Neural cell (in vitro differentiated cells): ENCODE measurements around the gene NHERF2. TPM values are rescaled to one million over a fixed set of nuclear protein-coding genes. Genes with fewer than 3 reads are reported as not detected.
A peak's percentile ranks its signal among the peaks of the same experiment; 100 is the strongest.

Source experiments
- H2AFZ ChIP-seq: fragments of 200-600, 300-800 bp; sonication (generic), shearing (Covaris generic); 2 replicates; pipeline ENCODE4 v1.6.0; 2014; ENCODE audit warnings: low read depth, mild to moderate bottlenecking, antibody characterized with exemption, low read length, moderate library complexity
- H3F3A ChIP-seq: fragments of 200-600 bp; shearing (Covaris generic); 2 replicates; pipeline ENCODE4 v1.6.1; 2016; ENCODE audit warnings: mild to moderate bottlenecking, moderate library complexity, mixed read lengths, antibody characterized with exemption, low read length; ENCODE audit not compliant: insufficient read depth, poor library complexity, severe bottlenecking
- H3K27ac ChIP-seq: fragments of 200-600, 300-800 bp; sonication (generic), shearing (Covaris generic); 2 replicates; pipeline ENCODE4 v1.5.1; 2014; ENCODE audit warnings: mild to moderate bottlenecking, low read length, moderate library complexity
- H3K27me3 ChIP-seq: fragments of 300-800, 200-600 bp; sonication (generic), shearing (Covaris generic); 2 replicates; pipeline ENCODE4 v1.6.0; 2014; ENCODE audit warnings: mild to moderate bottlenecking, low read depth, low read length, moderate library complexity; ENCODE audit not compliant: insufficient read depth
- H3K36me3 ChIP-seq: fragments of 300-800, 200-600 bp; sonication (generic), shearing (Covaris generic); 2 replicates; pipeline ENCODE4 v1.5.1; 2014; ENCODE audit warnings: mild to moderate bottlenecking, antibody characterized with exemption, low read length, moderate library complexity; ENCODE audit not compliant: insufficient read depth
- H3K4me2 ChIP-seq: fragments of 300-800, 200-600 bp; sonication (generic), shearing (Covaris generic); 2 replicates; pipeline ENCODE4 v1.6.0; 2014; ENCODE audit warnings: mild to moderate bottlenecking, low read length
- H3K4me3 ChIP-seq: fragments of 300-800, 200-600 bp; sonication (generic), shearing (Covaris generic); 2 replicates; pipeline ENCODE4 v1.5.1; 2014; ENCODE audit warnings: mild to moderate bottlenecking, low read length, moderate library complexity
- H3K79me2 ChIP-seq: fragments of 200-600 bp; shearing (Covaris generic); replicated peaks from 2 replicates; pipeline ENCODE4 v1.6.0; 2014; ENCODE audit warnings: mild to moderate bottlenecking, low read length, moderate library complexity; ENCODE audit not compliant: insufficient read depth
- H3K9ac ChIP-seq: fragments of 300-800, 200-600 bp; sonication (generic), shearing (Covaris generic); 2 replicates; pipeline ENCODE4 v1.6.1; 2016; ENCODE audit warnings: mild to moderate bottlenecking, low read length, mixed read lengths
- H3K9me2 ChIP-seq: fragments of 200-600 bp; shearing (Covaris generic); 2 replicates; pipeline ENCODE4 v1.6.1; 2016; ENCODE audit warnings: mild to moderate bottlenecking, low read length, mixed read lengths; ENCODE audit not compliant: insufficient read depth
- H3K9me3 ChIP-seq: fragments of 200-600, 300-800 bp; sonication (generic), shearing (Covaris generic); 2 replicates; pipeline ENCODE4 v1.6.1; 2016; ENCODE audit warnings: mild to moderate bottlenecking, mixed run types, low read length, moderate library complexity, mixed read lengths
- H4K20me1 ChIP-seq: fragments of 200-600 bp; shearing (Covaris generic); 2 replicates; pipeline ENCODE4 v1.6.1; 2016; ENCODE audit warnings: mild to moderate bottlenecking, mixed run types; ENCODE audit not compliant: insufficient read depth
- CTCF ChIP-seq: fragments of 450-650 bp; IDR thresholded peaks from 2 replicates; pipeline ENCODE4 v1.5.1; 2014; ENCODE audit warnings: antibody characterized with exemption, mild to moderate bottlenecking, moderate library complexity; ENCODE audit not compliant: poor library complexity, severe bottlenecking
- EP300 ChIP-seq: fragments of 450-650 bp; conservative IDR thresholded peaks from 2 replicates; pipeline ENCODE4 v1.6.1; 2014; ENCODE audit warnings: antibody characterized with exemption, mild to moderate bottlenecking, moderate library complexity; ENCODE audit not compliant: poor library complexity, severe bottlenecking
- EZH2 ChIP-seq: fragments of 200-600, 300-800 bp; shearing (Covaris generic), sonication (generic); IDR thresholded peaks from 2 replicates; pipeline ENCODE4 v1.6.1; 2014; ENCODE audit warnings: antibody characterized with exemption, low read length, borderline replicate concordance, mild to moderate bottlenecking; ENCODE audit not compliant: insufficient read depth, poor library complexity, severe bottlenecking
- MXI1 ChIP-seq: fragments of 450-650 bp; conservative IDR thresholded peaks from 2 replicates; pipeline ENCODE4 v1.6.1; 2014; ENCODE audit warnings: antibody characterized with exemption, mild to moderate bottlenecking; ENCODE audit not compliant: poor library complexity, severe bottlenecking
- POLR2AphosphoS5 ChIP-seq: IDR thresholded peaks from 2 replicates; pipeline ENCODE4 v1.6.1; 2012
- RAD21 ChIP-seq: fragments of 450-650 bp; conservative IDR thresholded peaks from 2 replicates; pipeline ENCODE4 v1.6.1; 2014; ENCODE audit warnings: antibody characterized with exemption, mild to moderate bottlenecking, moderate library complexity
- REST ChIP-seq: IDR thresholded peaks from 2 replicates; pipeline ENCODE4 v1.6.1; 2012; ENCODE audit warnings: borderline replicate concordance
- SMC3 ChIP-seq: fragments of 450-650 bp; conservative IDR thresholded peaks from 2 replicates; pipeline ENCODE4 v1.6.1; 2014; ENCODE audit warnings: antibody characterized with exemption, mild to moderate bottlenecking, moderate library complexity; ENCODE audit not compliant: poor library complexity
- TAF1 ChIP-seq: IDR thresholded peaks from 2 replicates; pipeline ENCODE4 v1.6.1; 2012; ENCODE audit warnings: low read depth
- polyA plus RNA-seq: library from polyadenylated mRNA; depleted of rRNA; stranded (reverse); fragments of >200 nt; gene quantifications from 2 replicates; pipeline ENCODE4 v1.2.3, GENCODE V29; 2014

The NHERF2 gene
- polyA plus RNA-seq, 1 donor from 2014 or later: 3.4 TPM

- no peaks in the 10 kb centered on the region for H3F3A ChIP-seq
- H3K9me2 ChIP-seq: no peaks in the 10 kb centered on the region
- H2AFZ ChIP-seq: no peak overlapping the region
- no peaks in the 10 kb centered on the region for H3K9me3 ChIP-seq
- H3K79me2 ChIP-seq: no peaks in the 10 kb centered on the region
- no peaks in the 10 kb centered on the region for H3K36me3 ChIP-seq
- peaks cover 24% of the 10 kb centered on the region for H3K27me3 ChIP-seq
- H3K4me2 ChIP-seq: no peak overlapping the region
- peak overlapping the region; percentile 63 for H3K4me3 ChIP-seq
- no peak overlapping the region for H3K27ac ChIP-seq
- no peak overlapping the region for H3K9ac ChIP-seq
- H4K20me1 ChIP-seq: no peaks in the 10 kb centered on the region
- no peak for TF ChIP-seq TAF1
- TF ChIP-seq CTCF: no peak
- no peak for TF ChIP-seq EP300
- TF ChIP-seq MXI1: no peak
- TF ChIP-seq REST: no peak
- no peak for TF ChIP-seq SMC3
- no peak for TF ChIP-seq RAD21
- no peak for TF ChIP-seq POLR2AphosphoS5
- TF ChIP-seq EZH2: no peak
These were observed 1.4 kb downstream of the NHERF2 start for GRCh38 chr16:2028146-2028545.

- Histone ChIP-seq H3K27ac (no peak overlapping the region), H3K79me2 (no peaks in the 10 kb centered on the region), H3K9me2 (no peaks in the 10 kb centered on the region), H3K4me2 (no peak overlapping the region), H3F3A (no peaks in the 10 kb centered on the region), H3K9me3 (no peaks in the 10 kb centered on the region), H3K9ac (no peak overlapping the region), H3K4me3 (no peak overlapping the region), H2AFZ (no peak overlapping the region), H3K27me3 (peaks cover 24% of the 10 kb centered on the region), H3K36me3 (no peaks in the 10 kb centered on the region), H4K20me1 (no peaks in the 10 kb centered on the region)
- no peak for TF ChIP-seq EP300
- TF ChIP-seq REST: no peak
- TF ChIP-seq EZH2: no peak
- no peak for TF ChIP-seq POLR2AphosphoS5
- TF ChIP-seq RAD21: no peak
- TF ChIP-seq SMC3: no peak
- no peak for TF ChIP-seq MXI1
- TF ChIP-seq CTCF: no peak
- no peak for TF ChIP-seq TAF1
These were observed 2.0 kb downstream of the NHERF2 start for GRCh38 chr16:2028620-2029220.
